HG02678 (cell line): Measurements from ENCODE around the gene SPHK2.
"Not testable (repeated sequence)": the region's sequence is repeated elsewhere in the genome, so short reads cannot be mapped to it uniquely, and the experiment has no call there.

Experiments used
- ATAC-seq: cut with Tn5 transposase; IDR thresholded peaks from one replicate; pipeline ENCODE4 v1.9.1; 2021; ENCODE audit warnings: mild to moderate bottlenecking, moderate library complexity; ENCODE audit not compliant: unreplicated experiment

SPHK2 gene

GRCh38 chr19:48656840-48657474, 37.7 kb downstream of the SPHK2 start:
- no peak for ATAC-seq

- ATAC-seq: not testable (repeated sequence)
Observed at GRCh38 chr19:48657828-48658227, 38.5 kb downstream of the SPHK2 start.

GRCh38 chr19:48658483-48658882, 39.2 kb downstream of the SPHK2 start:
- ATAC-seq: no peak

DNA sequence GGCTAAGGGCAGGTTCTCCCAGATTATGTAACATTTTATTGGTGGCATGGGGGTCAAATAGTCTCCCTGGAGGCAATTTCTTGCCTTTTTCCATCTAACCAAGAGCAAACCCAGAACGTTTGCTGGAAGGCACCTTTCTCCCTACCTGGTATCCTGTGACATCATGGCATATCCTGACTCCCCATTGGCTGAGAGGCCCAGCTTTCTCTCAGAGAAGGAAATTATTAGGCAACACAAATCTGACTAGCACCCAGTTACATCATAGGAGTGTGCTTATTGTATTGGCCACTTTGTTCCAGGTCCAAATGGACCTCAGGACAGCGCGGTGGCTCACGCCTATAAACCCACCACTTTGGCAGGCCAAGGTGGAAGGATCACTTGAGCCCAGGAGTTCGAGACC, 40.5 kb downstream of the SPHK2 start:
- ATAC-seq: no peak

DNA sequence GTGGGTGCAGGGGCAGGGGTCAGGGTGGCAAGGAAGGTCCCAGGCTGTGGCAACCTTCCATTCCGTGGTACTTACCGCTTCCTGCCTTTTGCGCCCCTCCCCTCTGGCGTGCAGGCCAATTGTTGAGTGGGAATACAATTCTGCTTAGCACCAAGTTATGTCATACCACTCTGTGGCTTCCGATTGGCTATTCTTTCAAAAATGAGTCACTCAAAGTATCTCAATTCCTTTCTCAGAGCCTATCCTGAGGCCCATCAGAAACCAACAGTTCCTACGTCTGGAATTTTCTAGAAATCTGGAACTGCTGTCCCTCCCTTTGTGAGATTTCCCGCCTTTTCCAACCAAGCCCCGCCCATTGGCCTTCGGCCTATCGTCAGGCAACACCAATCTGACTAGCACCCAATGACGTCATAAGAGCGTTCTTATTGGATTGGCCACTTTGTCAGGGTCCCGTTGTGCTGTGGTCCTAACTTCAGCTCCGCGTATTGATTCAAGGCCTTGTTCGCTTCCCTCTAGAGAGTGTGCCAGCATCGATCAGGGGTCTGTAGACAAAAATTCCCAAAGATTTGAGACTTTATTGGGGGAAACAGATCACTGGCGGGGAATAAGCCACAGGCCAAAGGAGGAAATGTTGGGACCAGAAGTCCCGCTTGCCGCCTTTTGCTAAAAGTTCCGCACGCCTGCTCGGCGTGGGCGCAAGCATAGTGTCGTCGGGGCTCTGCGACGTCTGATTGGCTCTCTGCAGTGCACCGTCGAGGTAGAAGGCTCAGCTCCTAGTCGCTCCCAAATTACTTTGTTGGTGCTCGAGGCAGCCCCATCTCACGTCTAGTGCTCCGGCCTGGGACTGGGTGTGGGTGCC, 41.8 kb downstream of the SPHK2 start:
- ATAC-seq: peak; percentile 93

DNA sequence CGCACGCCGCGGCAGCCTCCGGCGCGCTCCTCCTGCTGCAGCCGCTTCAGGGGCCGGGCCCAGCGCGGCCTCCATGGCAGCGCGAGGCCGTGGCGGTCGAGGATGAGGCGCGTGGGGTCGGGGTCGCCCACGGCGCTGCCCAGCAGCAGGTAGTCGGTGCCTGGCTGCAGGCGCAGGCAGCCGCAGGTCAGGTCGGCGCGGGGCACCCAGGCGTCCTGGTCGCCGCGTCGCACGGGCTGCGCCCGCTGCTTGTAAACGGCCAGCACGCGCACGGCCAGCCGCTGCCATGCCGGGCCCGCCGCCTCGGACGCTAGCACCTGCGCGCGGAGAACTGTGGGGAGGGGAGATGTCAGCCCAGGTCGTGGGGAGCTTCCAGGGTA, 42.4 kb downstream of the SPHK2 start:
- no peak for ATAC-seq

GRCh38 chr19:48663667-48664066, 44.4 kb downstream of the SPHK2 start:
- no peak for ATAC-seq

- no peak for ATAC-seq
Observed at GRCh38 chr19:48664476-48664875, 45.2 kb downstream of the SPHK2 start.

GRCh38 chr19:48665786-48666185, 46.5 kb downstream of the SPHK2 start:
- ATAC-seq: no peak

DNA sequence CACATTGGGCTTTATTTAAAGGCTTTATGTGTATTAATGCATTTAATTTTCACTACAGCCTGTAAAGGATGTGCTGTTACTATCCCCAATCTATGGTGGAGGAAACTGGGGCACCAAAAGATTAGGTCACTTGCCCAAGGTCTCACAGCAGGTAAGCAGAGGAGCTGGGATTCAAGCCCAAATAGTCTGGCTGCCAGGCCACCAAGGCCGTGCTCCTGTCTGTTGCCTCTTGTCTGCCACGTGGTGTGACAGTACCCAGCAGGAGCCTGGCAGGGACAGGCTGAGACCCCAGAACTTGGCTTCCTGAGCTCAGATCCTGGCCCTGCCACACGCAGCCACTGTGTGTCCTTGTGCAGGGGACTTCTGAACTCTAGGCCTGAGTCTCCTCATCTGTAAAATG, 49.0 kb downstream of the SPHK2 start:
- ATAC-seq: no peak

GRCh38 chr19:48668761-48669160, 49.5 kb downstream of the SPHK2 start:
- ATAC-seq: no peak

DNA sequence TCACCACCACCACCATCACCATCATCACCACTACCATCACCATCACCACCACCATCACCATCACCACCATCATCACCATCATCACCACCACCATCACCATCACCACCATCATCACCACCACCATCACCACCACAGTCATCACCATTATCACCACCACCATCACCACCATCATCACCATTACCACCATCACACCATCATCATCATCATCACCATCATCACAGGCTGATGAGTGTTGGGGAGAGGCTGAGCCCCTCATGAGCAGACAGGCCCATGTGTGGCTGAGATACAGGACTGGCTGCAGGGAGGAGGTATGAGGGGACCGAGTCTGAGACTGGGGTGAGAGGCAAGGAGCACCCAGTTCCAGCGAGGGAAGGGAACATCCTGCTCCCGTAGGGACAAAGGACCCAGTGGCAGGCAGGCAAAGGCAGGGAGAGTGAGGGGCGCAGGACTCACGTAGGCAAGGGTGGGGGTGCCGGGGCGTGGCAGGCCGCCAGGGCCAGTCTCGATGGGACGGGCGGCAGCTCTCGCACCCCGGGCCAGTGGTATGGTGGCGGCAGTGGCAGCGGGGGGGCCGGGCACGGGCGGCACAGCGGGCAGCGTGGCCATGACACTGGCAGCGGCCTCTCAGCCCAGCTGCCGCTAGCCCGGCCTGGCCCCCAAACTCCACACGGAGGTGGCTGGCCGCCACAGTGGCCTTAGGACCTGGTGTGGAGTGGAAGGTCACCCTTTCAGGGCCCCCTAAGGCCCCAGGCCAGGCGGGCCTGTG, 50.8 kb downstream of the SPHK2 start:
- no peak for ATAC-seq

DNA sequence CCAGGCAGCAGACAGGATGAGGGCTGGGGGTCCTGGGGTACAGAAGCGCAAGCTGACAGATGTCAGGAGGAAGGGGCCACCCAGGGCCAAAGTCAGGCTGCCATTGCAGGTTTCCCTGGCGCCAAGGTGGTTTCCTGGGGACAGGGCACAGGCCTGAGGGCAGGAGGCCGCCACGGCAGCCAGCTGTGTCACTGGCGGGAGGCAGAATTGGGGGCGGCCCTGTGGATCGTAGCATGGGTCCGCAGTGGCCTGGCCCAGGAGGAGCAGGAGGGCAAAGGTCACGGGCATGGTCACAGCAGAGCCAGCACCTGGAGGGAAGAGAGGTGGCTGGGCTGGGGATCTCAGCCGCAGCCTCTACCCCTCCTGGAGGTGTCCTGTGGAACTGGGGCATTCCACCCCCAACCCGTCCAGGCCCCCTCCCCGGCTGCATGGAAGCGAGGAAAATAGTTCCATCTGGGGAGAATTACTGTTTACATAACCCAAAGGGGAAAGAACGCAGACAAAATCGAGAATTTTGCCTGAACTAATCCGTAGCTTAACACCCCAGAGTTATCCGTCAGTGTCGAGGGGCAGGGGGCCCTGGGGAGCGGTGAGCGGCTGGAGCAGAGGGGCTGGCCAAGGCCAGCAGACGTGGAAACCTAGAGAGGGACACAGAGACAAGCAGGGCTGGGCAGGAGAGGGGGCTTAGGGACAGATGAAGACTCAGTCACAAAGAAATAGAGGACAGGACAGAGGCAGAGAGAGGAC, 51.6 kb downstream of the SPHK2 start:
- no peak for ATAC-seq

DNA sequence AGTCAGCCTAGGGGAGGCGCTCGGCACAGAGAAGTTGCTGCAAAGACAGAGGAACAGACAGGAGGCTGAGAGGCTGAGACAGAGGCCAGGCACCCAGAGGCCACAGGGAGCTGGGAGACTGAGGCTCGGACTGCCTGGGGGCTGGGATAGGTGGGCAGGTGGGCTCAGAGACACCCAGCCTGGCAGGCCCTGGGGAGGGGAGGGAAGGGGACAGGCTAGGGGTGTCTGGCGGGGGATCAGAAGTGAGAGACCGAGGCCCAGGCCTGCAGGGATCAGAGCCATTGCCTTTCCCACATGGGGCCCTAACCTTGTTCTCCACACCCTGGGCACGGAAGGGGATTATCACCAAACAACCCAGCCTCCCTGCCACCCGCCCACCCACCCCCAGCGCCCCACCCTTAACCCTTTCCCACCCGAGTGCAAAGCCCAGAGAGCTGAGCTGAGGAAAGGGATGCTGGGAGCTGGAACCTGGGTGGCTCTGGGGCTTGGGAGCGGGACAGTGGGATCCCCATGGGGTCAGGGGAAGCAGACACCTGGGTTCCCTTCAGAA, 52.2 kb downstream of the SPHK2 start:
- ATAC-seq: no peak

DNA sequence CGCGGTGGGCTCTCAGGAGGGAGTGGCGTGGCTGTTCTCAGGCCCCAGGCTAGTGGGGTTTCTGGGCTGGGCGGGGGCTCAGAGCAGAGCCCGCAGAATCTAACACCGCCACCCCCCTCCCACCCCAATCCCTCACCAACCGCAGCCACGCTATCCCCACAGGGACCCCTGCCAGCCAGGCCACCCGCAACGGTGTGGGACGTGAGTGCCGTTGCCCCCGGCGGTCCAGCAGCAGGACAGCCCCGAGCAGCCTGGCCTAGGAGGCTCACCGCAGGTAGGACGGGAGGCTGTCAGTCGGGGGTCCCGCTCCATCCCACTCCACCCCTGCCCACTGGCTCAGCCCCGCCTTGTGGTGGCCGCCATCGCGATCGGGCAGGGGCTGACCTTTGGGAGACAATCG, 53.7 kb downstream of the SPHK2 start, which contains the start of gene NTN5:
NTN5 (minus strand) TSS at position 24 of the 400 bp plus-strand sequence. CDS start 2,031 bp downstream, outside the sequence.
- ATAC-seq: no peak

- ATAC-seq: no peak
Observed at GRCh38 chr19:48673436-48674100, 54.3 kb downstream of the SPHK2 start.

- ATAC-seq: no peak
Observed at GRCh38 chr19:48674216-48674809, 55.0 kb downstream of the SPHK2 start.

DNA sequence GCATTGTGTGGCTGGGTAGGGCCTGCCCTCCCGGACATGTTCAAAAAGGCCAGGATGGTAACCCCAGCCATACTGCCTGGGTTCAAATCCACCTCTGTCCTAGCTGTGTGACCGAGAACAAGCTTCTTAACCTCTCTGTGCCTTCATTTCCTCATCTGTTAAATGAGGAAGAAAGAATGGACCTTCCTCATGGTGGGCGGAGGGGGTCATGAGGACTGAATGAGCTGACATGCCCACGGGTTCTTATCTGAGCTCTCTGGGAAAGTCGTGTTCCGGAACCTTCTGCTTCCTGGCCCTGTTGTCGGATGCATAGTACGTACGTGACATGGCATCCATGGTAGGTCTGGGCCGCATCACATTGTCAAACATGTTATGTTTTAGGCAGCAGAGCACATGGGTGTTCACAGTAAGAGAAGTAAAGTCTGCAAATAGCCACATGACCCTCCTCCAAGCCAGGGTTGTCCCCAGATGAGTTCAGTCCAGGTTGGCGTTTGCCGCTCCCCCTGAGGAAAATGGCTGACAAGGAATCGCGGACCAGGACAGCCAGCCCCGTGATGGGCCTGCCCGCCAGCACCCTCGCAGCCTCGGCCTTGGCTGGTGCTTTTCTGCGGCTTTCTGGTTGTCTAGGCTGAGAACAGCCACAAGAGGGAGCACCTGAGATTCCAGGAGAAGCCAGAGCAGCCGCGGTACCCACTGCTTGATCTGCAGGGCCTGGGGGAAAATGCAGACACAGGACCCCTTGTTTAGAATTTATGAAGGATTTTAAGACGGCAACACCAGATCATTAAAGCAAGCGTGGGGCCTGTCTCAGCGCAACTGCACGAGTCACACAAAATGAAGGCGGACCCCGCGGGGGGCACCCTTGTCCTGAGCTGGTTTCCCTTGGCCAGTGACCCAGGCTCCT, 55.9 kb downstream of the SPHK2 start:
- no peak for ATAC-seq

DNA sequence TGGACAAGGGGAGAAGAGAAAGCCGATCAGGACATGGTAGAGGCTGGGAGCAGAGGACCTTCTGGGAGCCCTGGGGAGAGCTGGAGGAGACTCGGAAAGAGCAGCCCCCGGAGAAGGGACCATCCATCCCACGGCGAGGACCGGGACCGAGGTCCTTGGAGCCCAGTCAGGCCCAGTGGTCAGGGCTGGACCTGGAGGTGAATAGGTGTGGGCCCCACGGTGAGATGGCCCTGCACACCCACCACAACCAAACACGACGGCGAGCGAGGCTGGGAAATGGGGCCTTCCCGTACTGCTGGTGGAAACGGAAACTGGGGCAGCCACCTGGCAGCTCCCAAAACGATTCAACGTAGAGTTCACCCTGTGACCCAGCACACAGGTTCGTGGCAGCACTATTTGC, 57.2 kb downstream of the SPHK2 start:
- no peak for ATAC-seq
